NCI-H2107 (cell line): Measurements from ENCODE around the gene MAP7.
"Not testable (repeated sequence)": the region's sequence is repeated elsewhere in the genome, so short reads cannot be mapped to it uniquely, and the experiment has no call there.

Experiments used
- DNase-seq: peaks from one replicate; lab custom pipeline; 2025; lab: John Stamatoyannopoulos, UW

Gene MAP7

DNA sequence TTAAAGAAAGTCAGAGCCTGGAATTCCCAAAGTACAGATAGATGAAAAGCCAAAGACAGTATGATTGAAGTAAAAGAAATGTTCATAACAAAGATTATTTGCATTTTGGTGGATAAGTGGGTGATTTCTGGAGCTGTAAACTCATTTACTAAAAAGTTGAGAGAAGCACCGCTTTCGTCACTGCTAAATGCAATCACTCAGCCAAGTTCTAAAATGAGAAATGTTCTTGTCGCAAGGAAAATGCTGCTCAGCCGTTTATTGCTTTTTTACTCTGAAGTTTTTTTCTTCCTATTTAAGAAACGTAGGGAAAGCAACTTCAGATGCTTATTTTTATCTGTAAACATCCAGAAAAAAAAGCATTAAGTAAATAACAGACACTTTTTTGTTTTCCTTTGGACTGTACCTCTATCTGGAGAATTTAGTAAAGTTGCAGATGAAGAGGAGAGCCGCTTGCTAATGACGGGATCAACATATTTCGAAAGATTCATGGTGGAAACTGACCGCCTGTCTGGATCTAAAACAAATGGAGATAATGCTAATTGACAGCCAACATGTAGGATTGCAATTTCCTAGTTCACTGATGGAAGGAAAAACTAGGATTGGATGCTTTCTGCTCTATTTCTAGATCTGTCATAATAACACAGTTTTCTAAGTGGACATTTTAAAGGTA is 166.8 kb downstream of the MAP7 start:
- no peak for DNase-seq

DNA sequence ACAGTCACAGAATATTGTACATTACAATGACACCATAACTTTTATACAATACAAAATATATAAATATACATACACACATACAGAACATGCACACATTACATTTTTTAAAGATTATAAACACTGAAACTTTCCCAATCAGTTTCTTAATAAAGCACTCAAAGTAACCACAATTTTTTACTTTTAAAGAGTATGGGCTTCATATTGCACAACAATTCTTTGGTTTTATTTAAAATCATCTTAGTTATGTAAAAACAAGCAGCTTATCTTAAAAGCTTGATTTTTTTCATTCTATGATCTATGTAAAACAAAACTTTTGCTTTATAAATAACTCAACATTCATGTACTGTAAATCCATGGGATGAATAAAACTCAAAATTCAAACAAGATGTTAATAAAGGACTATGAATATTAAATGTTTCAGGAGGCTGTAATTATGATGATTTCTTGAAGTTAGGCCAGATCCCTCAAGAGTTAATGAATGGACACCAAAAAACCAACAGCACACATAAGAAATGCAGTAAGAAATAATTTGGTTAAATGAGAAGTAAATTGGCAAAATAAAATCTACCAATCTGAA is 167.5 kb downstream of the MAP7 start:
- DNase-seq, result no peak

DNA sequence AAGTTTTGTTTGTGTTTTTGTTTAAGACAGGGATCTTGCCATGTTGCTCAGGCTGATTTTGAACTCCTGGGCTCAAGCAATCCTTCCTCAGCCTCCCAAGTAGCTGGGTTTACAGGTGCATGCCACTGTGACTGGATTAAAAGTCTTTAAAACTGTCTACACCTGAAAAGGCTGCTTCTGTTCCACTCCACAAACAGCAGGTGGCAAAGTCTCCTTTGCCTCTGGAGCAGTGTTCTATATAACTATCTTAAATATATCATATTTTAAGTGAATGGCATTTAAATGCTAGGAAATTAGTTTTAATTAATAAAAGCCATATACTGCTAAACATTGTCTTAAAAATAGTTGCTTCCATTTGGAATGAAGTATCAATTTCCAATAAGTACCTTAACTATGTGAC is 171.3 kb downstream of the MAP7 start:
- DNase-seq, result no peak

DNA sequence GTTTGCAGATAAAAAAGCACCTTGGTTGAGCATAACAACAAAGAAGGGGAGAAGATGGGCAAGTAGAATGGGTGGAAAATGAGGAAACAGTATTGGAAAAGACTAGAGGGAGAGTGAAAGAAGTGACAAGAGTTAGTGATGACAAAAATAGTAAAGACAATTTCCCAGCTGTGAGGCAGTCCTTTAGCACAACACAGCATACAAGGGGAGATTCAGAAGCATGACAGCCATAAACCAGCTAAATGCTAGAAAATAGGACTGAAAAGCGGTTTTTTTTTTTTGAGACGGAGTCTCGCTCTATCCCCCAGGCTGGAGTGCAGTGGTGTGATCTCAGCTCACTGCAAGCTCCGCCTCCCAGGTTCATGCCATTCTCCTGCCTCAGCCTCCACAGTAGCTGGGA is 174.4 kb downstream of the MAP7 start:
- DNase-seq, result not testable (repeated sequence)

DNA sequence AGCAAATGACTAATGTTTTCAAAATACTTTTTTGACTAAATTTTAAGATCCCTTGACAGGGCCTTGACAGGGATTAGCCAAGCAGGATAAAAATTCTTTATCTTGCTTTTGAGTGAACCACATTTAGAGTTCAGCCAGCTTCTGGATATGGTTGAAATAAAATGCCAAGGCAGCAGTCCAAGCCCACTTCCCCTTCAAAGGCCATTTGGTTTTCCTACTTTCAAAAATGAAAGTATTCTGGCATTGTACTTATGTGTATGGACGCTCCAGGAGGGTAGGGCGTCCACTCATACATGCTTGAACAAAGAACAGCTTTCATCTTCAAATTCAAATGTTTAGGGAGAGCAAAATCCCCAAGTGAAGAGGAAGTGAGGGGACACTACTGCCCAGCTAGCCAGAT is 178.3 kb downstream of the MAP7 start:
- DNase-seq, result no peak

DNA sequence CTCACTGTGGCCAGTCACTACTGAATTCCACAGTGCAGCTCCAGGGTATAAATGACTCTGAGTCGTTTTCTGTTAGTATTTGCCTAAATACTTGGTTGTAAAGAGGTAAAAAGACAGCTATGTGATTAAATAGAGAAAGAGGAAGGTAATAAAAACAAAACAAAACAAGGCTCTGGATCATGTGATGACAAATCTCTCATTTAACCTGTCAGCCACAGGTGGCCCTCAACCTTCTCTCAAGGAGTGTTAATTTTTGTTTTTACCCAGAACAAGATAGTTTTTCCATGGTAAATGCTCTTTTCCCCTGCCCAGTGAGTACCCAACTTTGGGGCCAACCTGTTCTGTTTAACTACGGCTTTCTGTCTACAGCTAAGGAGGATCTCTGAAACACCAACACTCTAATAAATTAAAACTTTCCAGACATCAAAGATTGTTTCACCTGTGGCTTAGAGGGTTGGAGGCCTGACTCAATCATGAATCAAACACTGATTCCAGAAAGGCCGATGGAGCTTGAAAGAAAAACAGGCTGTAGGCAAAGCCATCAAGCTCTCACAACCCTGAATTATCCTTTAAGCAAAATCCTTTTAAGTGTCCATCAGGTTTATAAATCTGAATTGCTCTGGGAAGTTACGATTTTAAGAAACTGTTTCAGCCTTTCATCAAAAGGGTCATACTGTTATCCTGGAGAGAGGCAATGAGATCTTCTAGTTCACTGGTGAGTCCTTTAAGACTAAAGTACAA is 179.1 kb downstream of the MAP7 start:
- DNase-seq, result no peak

DNA sequence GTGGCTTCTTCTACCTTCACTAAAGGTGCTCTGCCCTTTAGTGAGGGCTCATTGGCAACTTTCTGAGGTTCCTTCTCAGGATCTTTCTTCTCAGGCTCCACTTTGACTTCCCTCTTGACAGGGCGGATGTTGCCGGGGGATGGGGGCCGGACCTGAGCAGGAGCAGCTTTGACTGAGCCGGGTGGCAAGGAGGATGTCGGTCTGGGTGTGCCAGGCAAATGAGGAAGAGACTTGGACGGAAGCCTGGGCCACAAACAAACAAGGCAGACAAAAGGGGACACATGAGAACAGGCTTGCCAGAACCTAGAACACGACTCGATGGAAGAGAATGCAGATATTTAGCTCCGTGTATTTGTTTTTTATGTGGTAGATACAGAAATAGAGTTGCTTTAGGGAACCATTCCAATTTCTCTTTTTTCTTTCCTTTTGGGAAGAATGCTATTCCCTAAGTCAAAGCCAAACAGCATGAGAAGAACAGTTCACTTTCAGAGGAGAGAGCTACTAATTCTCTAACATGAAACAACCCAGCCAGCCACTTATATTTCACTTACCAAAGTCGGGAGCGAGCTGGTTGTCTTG is 184.4 kb downstream of the MAP7 start:
- DNase-seq, result no peak

DNA sequence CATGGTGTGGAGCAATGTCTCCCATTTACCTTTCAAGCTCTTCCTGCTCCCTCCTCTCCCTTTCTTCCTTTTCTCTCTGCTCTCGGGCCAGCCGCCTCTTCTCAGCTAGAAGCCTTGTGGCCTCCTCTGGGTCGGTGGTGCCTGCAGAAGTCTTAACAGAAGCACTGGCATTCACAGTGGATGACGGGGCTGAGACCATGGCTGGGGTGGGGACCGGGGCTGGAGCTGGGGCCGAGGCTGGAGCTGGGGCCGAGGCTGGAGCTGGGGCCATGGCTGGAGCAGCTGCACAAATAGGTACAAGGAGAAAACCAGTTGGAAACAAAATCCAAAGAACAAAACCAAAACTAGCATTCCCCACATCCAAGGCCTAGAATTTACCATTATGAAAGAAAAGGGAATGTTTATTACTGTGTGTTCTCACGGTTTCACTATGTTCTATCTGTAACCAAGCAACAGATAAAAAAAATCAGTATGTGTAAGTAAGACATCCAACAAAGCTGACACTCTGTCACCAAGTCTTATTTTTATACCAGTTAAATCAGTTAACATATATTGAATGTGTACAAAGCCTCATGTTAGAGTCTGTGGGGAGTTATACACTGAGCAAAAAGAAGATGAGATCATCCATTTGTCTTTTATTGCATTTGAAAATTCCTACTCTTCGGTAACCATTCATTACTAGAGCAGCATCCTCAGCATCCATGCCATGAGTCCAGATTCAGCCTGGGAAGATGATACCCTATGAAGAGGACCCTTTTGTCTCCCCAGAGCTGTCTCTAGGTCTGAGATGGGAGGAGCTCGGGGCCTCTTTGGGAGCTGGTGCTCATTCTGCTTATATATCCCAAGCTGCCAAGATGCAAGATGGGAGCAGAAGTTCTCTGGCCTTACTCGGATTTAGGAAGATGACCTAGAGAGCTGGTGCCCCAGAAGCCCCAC is 187.5 kb downstream of the MAP7 start:
- no peak for DNase-seq

DNA sequence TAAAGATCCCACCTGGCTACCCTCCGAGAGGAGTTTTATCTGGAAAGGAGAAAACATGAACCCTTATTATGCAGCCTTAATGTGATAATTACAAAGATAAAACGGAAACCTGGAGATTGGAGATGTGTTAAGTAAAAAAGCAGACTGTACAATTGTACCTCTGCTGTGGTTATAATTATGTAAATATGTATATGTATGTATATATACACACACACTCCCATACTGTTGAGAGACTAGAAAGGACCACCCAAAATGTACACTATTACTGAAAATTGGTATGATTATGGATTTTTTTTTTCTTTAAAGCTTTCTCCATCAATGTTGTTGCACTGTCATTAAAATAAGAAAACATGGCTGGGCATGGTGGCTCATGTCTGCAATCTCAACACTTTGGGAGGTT is 188.4 kb downstream of the MAP7 start:
- no peak for DNase-seq

DNA sequence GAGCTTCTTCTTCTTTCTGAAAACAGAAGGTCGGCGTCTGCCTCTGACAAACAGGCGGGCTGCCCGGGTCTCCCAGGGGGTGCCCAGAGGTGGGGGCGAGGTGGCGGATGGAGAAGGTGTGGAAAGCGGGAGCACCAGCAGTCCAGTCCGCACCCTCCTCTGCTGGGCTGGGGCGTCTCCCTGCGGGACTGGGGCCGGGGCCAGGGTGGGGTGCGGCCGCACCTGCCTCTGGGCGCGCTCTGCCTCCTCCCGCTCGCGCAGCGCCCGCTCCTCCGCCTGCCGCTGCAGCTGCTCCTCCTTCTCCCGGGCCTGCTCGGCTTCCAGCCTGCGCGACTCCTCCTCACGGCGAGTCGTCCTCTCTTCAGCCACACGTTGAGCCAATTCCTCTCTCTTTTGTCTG is 189.4 kb downstream of the MAP7 start:
- no peak for DNase-seq

DNA sequence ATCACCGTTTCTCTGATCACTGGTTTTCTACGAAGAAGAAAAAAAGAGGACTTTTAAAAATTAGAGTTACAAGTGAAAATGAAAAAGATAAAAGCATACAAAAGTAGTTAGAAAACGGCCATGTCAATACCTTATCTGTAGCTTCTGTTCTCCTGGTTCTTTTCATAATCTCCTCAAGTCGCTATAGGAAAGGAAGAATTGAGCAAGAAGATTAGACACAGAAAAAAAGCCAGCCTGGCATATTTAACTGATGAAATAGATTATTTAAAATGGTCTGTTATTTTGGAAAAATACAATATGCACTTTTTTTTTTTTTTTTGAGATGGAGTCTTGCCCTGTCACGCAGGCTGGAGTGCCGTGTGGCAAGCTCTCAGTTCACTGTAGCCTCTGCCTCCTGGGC is 190.4 kb downstream of the MAP7 start:
- no peak for DNase-seq

DNA sequence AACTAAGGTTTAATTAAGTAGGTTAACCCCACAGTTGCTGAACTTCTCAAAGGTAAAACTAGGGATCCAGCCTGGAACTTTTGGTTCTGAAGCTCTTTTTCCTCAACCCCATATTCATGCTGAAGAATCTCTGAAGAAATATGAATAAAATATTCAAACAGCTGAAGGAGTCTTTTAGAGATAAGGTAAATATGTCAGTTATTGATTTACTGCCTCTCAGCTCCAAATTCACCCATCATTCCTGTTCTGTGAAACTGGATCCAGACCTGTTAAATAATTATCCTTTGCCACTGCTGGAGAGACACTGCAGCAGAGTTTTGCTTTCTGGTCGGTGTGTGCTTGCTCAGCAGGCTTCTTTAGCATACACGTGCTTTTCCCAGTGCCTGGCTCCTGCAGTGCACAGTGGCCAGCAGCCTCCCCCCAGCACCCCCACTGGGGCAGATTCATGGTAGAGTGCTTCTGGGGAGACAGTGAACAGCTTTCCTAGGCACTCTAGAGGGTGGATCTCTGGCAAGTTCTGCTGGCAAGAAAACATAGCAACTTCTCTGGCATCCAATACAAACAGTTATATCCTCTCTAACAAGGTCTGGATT is 198.6 kb downstream of the MAP7 start:
- no peak for DNase-seq

DNA sequence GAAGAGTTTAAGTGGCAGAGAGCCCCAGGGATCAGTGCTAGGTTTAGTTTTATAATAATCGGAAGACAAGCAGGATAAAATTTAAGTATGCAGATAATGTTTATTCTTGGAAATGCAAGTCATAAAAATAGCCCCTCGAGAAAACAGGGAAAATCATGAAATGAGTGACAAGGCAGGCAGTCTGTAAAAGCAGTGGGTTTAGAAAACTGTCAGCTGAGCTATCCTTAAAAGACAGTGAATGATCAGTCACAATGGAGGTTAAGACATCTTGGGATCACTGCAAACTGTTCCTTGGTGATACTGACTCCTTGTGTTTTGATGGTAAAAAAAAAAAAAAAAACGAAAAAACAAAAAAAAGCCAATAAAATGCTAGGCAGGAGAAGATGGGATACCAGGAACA is 199.3 kb downstream of the MAP7 start:
- no peak for DNase-seq

DNA sequence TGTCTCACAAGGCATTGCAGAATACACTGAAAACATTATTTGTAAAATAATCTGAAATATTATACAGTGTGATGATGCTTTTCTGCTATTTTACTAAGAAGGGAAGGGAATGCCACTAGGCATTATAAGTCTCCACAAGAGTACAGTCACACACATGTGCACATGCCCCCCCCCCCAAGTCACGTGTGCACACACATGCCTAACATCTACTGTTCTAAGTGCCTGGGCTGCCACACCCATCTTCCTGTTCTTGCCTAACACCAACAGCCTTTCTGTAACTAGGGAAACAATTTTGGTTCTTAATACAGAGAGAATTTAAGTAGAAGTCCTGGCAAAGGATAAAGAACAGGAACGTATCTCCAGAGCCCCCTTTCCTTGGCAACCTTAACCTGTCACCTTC is 202.4 kb downstream of the MAP7 start:
- no peak for DNase-seq

DNA sequence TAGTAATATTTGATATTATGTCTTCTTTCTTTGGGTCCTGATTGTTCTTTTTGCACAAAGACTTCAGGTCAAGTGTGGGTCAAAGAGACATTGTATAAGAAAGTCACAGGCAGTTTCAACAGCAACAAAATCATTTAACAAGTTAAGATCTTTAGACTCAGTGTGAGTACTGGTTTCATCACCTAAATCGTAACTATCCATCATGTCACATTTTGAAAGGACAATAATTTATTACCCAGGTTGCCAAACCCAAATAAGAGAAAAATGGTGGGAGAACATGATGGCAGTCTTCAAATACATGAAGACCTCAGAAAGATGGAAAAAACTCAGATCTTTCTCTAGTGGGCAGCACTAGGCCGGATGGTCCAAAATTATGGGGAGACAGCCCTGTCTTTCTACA is 205.1 kb downstream of the MAP7 start:
- DNase-seq, result no peak

DNA sequence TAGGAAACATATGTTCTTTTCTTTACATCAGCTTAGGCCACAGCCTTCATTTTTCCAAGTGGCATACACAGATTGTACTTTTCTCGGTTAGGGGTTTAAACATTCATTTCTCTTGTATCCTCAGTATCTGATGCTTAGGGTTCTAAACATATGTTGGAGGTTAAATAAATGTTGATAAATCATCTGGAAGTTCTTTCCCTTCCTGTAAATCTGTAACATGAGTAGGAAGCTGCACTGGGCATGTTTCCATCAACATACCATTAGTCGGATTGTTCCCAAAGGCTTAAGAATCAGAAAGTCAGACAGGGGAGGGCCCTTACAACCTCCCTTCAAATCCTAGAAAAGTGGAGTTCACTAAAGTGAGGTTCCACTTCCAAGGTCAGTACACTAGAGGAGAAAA is 205.8 kb downstream of the MAP7 start:
- DNase-seq, result no peak

DNA sequence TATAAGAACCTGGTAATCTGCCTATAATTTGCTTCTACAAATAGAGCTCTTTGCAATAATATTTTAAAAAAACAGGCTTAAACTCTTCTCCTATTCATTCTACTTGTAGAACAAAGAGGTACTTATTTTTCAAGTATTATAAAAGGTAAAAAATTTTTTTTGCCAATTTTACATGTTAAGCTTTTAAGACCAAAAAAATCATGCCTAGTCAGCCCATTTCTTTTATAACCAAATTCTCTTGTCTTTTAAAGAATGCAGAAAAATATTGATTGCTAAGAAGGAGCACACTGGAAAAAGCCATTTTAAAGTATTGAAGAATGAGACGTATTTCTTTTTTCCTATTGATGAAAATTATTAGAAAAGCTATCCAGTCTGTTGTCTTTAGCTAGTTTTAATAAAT is 206.5 kb downstream of the MAP7 start:
- DNase-seq, result no peak

DNA sequence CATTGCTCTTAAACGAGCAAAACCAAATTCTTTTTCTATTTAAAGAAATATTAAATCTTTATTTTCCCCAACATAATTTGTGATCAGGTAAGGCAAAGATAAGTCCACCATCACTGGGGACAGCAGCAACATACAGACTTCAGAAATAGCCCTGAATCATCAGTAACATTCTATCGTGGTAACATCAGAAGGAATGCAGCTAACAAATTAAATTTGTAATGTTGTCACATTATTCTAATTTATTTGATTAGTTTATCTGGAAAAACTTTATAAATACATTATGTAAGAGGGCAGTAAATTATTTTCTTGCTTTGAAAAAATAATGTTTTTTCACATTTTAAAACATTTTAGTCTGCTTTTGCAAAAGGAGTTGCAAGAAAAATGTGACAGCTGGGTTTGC is 206.9 kb downstream of the MAP7 start:
- DNase-seq, result no peak

DNA sequence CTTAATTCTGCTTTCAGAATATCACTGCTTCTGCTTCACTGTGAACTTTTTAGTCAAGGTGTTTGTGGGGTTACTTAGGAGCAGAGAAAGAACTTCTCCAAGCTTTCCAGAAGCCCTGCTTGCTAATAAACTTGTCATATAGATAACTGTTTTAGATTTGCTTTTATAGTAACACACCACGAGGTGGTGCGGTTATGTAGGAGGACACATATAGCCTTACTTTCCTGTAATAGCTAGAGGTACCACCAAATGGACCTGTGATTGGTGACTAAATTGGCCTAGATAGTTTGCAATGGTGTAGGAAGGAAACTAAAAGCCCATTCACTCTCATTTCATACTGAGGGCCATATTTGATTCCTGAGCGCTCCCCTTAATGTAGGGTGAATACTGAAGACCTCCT is 208.3 kb downstream of the MAP7 start:
- DNase-seq, result no peak

DNA sequence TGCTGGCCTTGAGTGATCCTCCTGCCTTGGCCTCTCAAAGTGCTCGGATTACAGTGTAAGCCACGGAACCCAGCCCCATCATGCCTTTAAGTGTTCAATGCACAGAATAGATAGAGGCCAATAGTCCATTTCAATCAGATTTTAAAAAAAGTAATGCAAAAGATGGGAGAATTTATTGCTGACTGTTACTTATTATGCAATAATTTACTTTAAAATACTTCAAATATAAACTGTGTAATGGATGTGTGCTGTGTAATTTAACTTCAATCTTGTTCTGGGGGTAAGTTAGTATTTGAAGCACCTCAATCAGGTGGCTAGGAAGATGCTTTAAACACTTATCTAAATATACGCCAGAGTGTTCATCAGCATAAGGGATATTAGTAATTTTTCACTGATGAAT is 208.9 kb downstream of the MAP7 start:
- no peak for DNase-seq

DNA sequence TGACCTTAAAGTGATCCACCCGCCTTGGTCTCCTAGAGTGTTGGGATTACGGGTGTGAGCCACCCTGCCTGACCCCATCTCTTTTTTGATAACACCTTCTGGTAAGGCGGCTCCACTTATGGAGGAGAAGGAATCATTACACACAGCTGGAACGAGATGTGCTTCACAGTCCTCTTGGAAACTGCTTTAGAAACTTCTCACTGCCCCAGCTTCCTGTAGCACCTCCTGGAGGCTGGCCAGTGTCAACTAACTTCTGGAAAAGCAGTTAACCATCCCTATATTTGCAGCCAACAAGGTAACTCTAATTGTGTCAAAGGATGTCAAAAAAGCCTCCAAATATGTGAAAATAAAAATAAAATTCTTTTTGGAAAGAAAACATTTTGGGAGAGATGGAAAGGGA is 211.7 kb downstream of the MAP7 start:
- DNase-seq, result no peak

DNA sequence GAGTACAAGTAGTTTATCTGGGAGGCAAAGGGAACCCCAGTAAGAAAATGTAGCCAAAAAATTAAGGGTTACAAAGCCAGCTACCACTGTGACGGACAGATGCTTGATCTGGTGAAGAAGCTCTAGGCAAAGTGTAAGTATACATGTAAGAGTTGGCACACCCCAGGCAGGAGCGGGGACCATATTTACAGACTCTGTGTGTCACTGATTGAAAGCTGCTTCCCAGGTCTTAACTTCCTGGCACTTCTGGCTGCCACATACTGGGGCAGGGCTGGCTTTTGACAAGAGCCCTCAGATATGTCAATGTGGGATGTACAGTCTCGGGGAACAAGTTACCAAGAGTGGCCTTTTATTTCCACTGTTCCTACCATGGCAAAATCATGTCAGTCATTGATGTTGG is 212.6 kb downstream of the MAP7 start:
- no peak for DNase-seq
